IMR-90 (cell line): ENCODE data around the gene GDF3. TPM values are rescaled to one million over a fixed set of nuclear protein-coding genes. Genes with fewer than 3 reads are reported as not detected.

Experiments
- ATAC-seq: fragments of 200-7000 bp; cut with Tn5 transposase; 2 replicates; pipeline ENCODE4 v1.9.1; 2020; ENCODE audit warnings: low read depth, mild to moderate bottlenecking, moderate library complexity
- BruUV-seq: library from RNA; stranded (reverse); fragments of 400-500 nt; replicated peaks from 2 replicates; lab custom pipeline; 2021; lab: Mats Ljungman, UMichigan
- CTCF ChIA-PET: fragments of 300-600 bp; formaldehyde crosslinking; extraction: SDS; loops from one replicate; lab custom pipeline; 2021; ENCODE audit warnings: antibody characterized with exemption; lab: Yijun Ruan, JAX
- POLR2A ChIA-PET: fragments of 300-600 bp; sonication (Branson Sonifier 250); formaldehyde crosslinking; loops from one replicate; lab custom pipeline; 2022; ENCODE audit warnings: antibody characterized with exemption; ENCODE audit not compliant: unreplicated experiment; lab: Charles Lee
- DNase-seq: peaks from one replicate; pipeline ENCODE4 v3.0.0; 2013
- H2AFZ ChIP-seq: replicated peaks from 2 replicates; pipeline ENCODE3; 2013; ENCODE audit warnings: low read length, mild to moderate bottlenecking; ENCODE audit not compliant: poor library complexity
- H2AK5ac ChIP-seq: 2 replicates; pipeline ENCODE4 v1.6.1; 2013; ENCODE audit warnings: low read depth, low read length, inconsistent platforms
- H2AK9ac ChIP-seq: replicated peaks from 2 replicates; pipeline ENCODE3; 2013; ENCODE audit warnings: mild to moderate bottlenecking, low read depth, low read length, moderate library complexity; ENCODE audit not compliant: poor library complexity
- H2BK120ac ChIP-seq: 2 replicates; pipeline ENCODE4 v1.6.1; 2013; ENCODE audit warnings: low read depth, low read length, inconsistent platforms
- H2BK15ac ChIP-seq: 3 replicates; pipeline ENCODE4 v1.6.1; 2013; ENCODE audit warnings: low read depth, low read length, inconsistent platforms
- H2BK20ac ChIP-seq: 2 replicates; pipeline ENCODE4 v1.6.1; 2013; ENCODE audit warnings: low read depth, mild to moderate bottlenecking, inconsistent platforms, low read length, moderate library complexity
- H2BK5ac ChIP-seq: 2 replicates; pipeline ENCODE4 v1.6.1; 2013; ENCODE audit warnings: mild to moderate bottlenecking, low read depth, low read length, inconsistent platforms; ENCODE audit not compliant: poor library complexity, severe bottlenecking
- H3K14ac ChIP-seq: replicated peaks from 2 replicates; pipeline ENCODE4 v1.6.1; 2013; ENCODE audit warnings: low read depth, low read length, inconsistent platforms
- H3K18ac ChIP-seq: 2 replicates; pipeline ENCODE4 v1.6.1; 2013; ENCODE audit warnings: low read depth, low read length, control low read depth
- H3K23ac ChIP-seq: 2 replicates; pipeline ENCODE4 v1.6.1; 2013; ENCODE audit warnings: low read depth, low read length, inconsistent platforms
- H3K27ac ChIP-seq: 2 replicates; pipeline ENCODE4 v1.5.1; 2013; ENCODE audit warnings: mild to moderate bottlenecking, control low read depth, low read length; ENCODE audit not compliant: insufficient read depth
- H3K27me3 ChIP-seq: 2 replicates; pipeline ENCODE4 v1.6.1; 2013; ENCODE audit warnings: low read length; ENCODE audit not compliant: control insufficient read depth, insufficient read depth
- H3K36me3 ChIP-seq: 2 replicates; pipeline ENCODE4 v1.6.1; 2013; ENCODE audit warnings: low read length, mixed read lengths; ENCODE audit not compliant: control insufficient read depth, insufficient read depth
- H3K4ac ChIP-seq: 2 replicates; pipeline ENCODE4 v1.6.1; 2013; ENCODE audit warnings: low read depth, low read length, inconsistent platforms
- H3K4me1 ChIP-seq: 2 replicates; pipeline ENCODE4 v1.6.1; 2013; ENCODE audit warnings: low read length, mixed read lengths; ENCODE audit not compliant: control insufficient read depth, insufficient read depth
- H3K4me2 ChIP-seq: 2 replicates; pipeline ENCODE4 v1.6.1; 2013; ENCODE audit warnings: low read depth, mild to moderate bottlenecking, control low read depth, low read length, moderate library complexity
- H3K4me3 ChIP-seq: 2 replicates; pipeline ENCODE4 v1.5.1; 2013; ENCODE audit warnings: low read depth, mild to moderate bottlenecking, control low read depth, low read length, moderate library complexity; ENCODE audit not compliant: insufficient read depth
- H3K56ac ChIP-seq: 2 replicates; pipeline ENCODE4 v1.6.1; 2013; ENCODE audit warnings: low read length, inconsistent platforms; ENCODE audit not compliant: insufficient read depth; ENCODE audit errors: extremely low read depth
- H3K79me1 ChIP-seq, 2 experiments: 2 replicates each; pipeline ENCODE4 v1.6.1; 2013; ENCODE audit warnings: low read length in 2 of 2, inconsistent platforms in 1 of 2, low read depth in 1 of 2
- H3K9ac ChIP-seq: 2 replicates; pipeline ENCODE4 v1.6.1; 2013; ENCODE audit warnings: low read depth, low read length, control low read depth
- H3K9me1 ChIP-seq: 2 replicates; pipeline ENCODE4 v1.6.1; 2013; ENCODE audit warnings: low read length, inconsistent platforms; ENCODE audit not compliant: insufficient read depth
- H3K9me3 ChIP-seq: 2 replicates; pipeline ENCODE4 v1.6.1; 2013; ENCODE audit warnings: low read length; ENCODE audit not compliant: control insufficient read depth, insufficient read depth
- H4K20me1 ChIP-seq: 2 replicates; pipeline ENCODE4 v1.6.1; 2013; ENCODE audit warnings: low read length, inconsistent platforms; ENCODE audit not compliant: insufficient read depth
- H4K5ac ChIP-seq: 2 replicates; pipeline ENCODE4 v1.6.1; 2013; ENCODE audit warnings: mild to moderate bottlenecking, low read depth, low read length, control low read depth
- H4K8ac ChIP-seq, 2 experiments: 2 replicates each; pipeline ENCODE4 v1.6.1; 2013; ENCODE audit warnings: low read depth in 2 of 2, low read length in 2 of 2, control low read depth in 1 of 2, inconsistent platforms in 1 of 2
- H4K91ac ChIP-seq: 2 replicates; pipeline ENCODE4 v1.6.1; 2013; ENCODE audit warnings: low read depth, low read length, inconsistent platforms; ENCODE audit not compliant: insufficient read depth
- CEBPB ChIP-seq: IDR thresholded peaks from 2 replicates; pipeline ENCODE4 v1.6.1; 2012; ENCODE audit warnings: low read depth, low read length, improper control_type of control experiment
- ELK1 ChIP-seq: fragments of 150-350 bp; IDR thresholded peaks from 2 replicates; pipeline ENCODE4 v1.6.1; 2016; ENCODE audit warnings: low read depth, mild to moderate bottlenecking, low read length, moderate library complexity, borderline replicate concordance
- MAZ ChIP-seq: IDR thresholded peaks from 2 replicates; pipeline ENCODE4 v1.6.1; 2012; ENCODE audit warnings: low read depth, mild to moderate bottlenecking, low read length, improper control_type of control experiment, moderate library complexity, borderline replicate concordance
- MXI1 ChIP-seq: IDR thresholded peaks from 2 replicates; pipeline ENCODE4 v1.6.1; 2012; ENCODE audit warnings: low read depth, mild to moderate bottlenecking, low read length, moderate library complexity, borderline replicate concordance
- POLR2A ChIP-seq: IDR thresholded peaks from 2 replicates; pipeline ENCODE4 v1.6.1; 2012; ENCODE audit warnings: mild to moderate bottlenecking, low read depth, low read length
- RCOR1 ChIP-seq: IDR thresholded peaks from 2 replicates; pipeline ENCODE4 v1.6.1; 2012; ENCODE audit warnings: mild to moderate bottlenecking, low read length, improper control_type of control experiment; ENCODE audit not compliant: insufficient replicate concordance
- WGBS, 2 experiments: methylation state at CpG; one replicate each; pipeline versions ENCODE4 v1.1.5 to v1.1.7; 2013; ENCODE audit warnings: missing lambda C conversion rate in 2 of 2; ENCODE audit not compliant: insufficient read length in 1 of 2; ENCODE audit errors: extremely low coverage in 2 of 2; 5-methylcytosine and 5-hydroxymethylcytosine counted together
- dilution Hi-C: fragments of 300-500 bp; cut with HindIII; formaldehyde crosslinking; loops from one replicate; pipeline ENCODE4 v1.14.3; 2018; ENCODE audit warnings: low sequenced_read_pairs; ENCODE audit not compliant: unreplicated experiment
- in situ Hi-C: fragments of 300-500 bp; cut with MboI; formaldehyde crosslinking; loops from 3 replicates; pipeline ENCODE4 v1.14.3; 2019; ENCODE audit warnings: low sequenced_read_pairs, inconsistent platforms, mixed read lengths
- intact Hi-C: fragments of 100-400 bp; cut with micrococcal nuclease; formaldehyde crosslinking; loops from 2 replicates; pipeline ENCODE4 v1.10.0; 2022
- polyA plus RNA-seq, 3 experiments: library from polyadenylated mRNA; depleted of rRNA; stranded (reverse); fragments of >200 nt; gene quantifications; 2 replicates each; pipeline ENCODE4 v1.2.3, GENCODE V29; 2012; ENCODE audit warnings: low replicate concordance in 1 of 3
- total RNA-seq: library from RNA; depleted of rRNA; stranded (reverse); fragments of >200 nt; gene quantifications from 2 replicates; pipeline ENCODE4 v1.2.3, GENCODE V29; 2012
- TF ChIP-seq, protein P1 (sequence below): conservative IDR thresholded peaks from 2 replicates; pipeline ENCODE4 v1.5.1; 2012; ENCODE audit warnings: mild to moderate bottlenecking, low read depth, low read length, improper control_type of control experiment

Gene GDF3
- total and polyA plus RNA-seq, 2 of the 4 experiments (the other 2 are of a cell fraction): not detected

DNA sequence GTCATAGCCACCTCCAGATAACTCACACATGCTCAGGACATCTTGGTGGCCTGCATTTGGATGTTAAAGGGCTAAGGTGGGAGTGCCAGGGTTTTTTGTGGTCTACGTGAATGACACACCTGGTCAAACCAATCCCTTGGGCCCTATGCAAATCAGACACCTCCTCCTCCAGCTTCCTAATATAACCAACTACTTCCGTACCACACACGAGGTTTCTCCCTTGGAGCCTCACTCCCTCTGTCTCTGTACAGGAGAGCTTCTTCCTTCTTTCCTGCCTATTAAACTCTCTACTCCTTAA is 49.4 kb downstream of the GDF3 start:
- dilution Hi-C loops (no loop called here), in situ Hi-C loops (loop anchor here (25.0 kb wide), 2 partner anchors 391 to 584 kb away; partner anchors contain the start of genes C1S and FOXJ2), intact Hi-C loops (no loop called here)
- Histone ChIP-seq H4K91ac (no peak overlapping the region), H2AFZ (no peak overlapping the region), H2BK20ac (no peak overlapping the region), H3K27me3 (no peaks in the 10 kb centered on the region), H3K18ac (no peak overlapping the region), H3K36me3 (no peaks in the 10 kb centered on the region), H2AK9ac (no peak overlapping the region), H4K5ac (no peak overlapping the region), H3K4me2 (no peak overlapping the region), H3K4me3 (no peak overlapping the region), H3K4me1 (no peaks in the 10 kb centered on the region), H3K9me1 (no peaks in the 10 kb centered on the region), H3K79me1 (no peaks in the 10 kb centered on the region), H2AK5ac (no peak overlapping the region), H4K20me1 (no peaks in the 10 kb centered on the region), H3K56ac (no peak overlapping the region), H4K8ac (no peak overlapping the region), H3K23ac (no peak overlapping the region), H2BK120ac (no peak overlapping the region), H3K14ac (no peak overlapping the region), H3K9me3 (no peaks in the 10 kb centered on the region), H3K27ac (no peak overlapping the region), H2BK15ac (no peak overlapping the region), H3K9ac (no peak overlapping the region), H2BK5ac (no peak overlapping the region), H3K4ac (no peak overlapping the region)
- ATAC-seq: no peak
- TF ChIP-seq, protein P1, sequence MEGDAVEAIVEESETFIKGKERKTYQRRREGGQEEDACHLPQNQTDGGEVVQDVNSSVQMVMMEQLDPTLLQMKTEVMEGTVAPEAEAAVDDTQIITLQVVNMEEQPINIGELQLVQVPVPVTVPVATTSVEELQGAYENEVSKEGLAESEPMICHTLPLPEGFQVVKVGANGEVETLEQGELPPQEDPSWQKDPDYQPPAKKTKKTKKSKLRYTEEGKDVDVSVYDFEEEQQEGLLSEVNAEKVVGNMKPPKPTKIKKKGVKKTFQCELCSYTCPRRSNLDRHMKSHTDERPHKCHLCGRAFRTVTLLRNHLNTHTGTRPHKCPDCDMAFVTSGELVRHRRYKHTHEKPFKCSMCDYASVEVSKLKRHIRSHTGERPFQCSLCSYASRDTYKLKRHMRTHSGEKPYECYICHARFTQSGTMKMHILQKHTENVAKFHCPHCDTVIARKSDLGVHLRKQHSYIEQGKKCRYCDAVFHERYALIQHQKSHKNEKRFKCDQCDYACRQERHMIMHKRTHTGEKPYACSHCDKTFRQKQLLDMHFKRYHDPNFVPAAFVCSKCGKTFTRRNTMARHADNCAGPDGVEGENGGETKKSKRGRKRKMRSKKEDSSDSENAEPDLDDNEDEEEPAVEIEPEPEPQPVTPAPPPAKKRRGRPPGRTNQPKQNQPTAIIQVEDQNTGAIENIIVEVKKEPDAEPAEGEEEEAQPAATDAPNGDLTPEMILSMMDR: no peak
- TF ChIP-seq POLR2A: no peak
- TF ChIP-seq MXI1: no peak
- no peak for TF ChIP-seq MAZ
- no peak for TF ChIP-seq ELK1
- TF ChIP-seq RCOR1: no peak
- TF ChIP-seq CEBPB: no peak
- WGBS, 2 experiments: no CpG with 5 or more reads among the region's 3 CpGs
- ChIA-PET POLR2A (no interaction called here), CTCF (interaction anchor here (0.5 to 0.6 kb wide), 2 partner anchors 265 to 434 kb away, joined by 3 read pairs; no protein-coding TSS in a partner anchor)
- no peak for DNase-seq
- BruUV-seq: no TSS peak
